Prostate gland (tissue), 2 donors: ENCODE measurements around the gene IDH3G. TPM values are rescaled to one million over a fixed set of nuclear protein-coding genes. Genes with fewer than 3 reads are reported as not detected.

ENCODE experiments used
- DNase-seq: peaks from one replicate; pipeline ENCODE4 v3.0.0-alpha.2; 2019; ENCODE audit warnings: low spot score
- H3K27ac ChIP-seq, 2 donors: fragments of 200-600 bp; sonication (generic); 2 replicates each; pipeline ENCODE4 v1.5.1; 2017 to 2019
- H3K27me3 ChIP-seq: fragments of 200-600 bp; sonication (generic); replicated peaks from 2 replicates; pipeline ENCODE4 v1.5.1; 2019; ENCODE audit not compliant: insufficient read depth
- H3K36me3 ChIP-seq, 2 donors: fragments of 200-600 bp; sonication (generic); 1 replicate in 1 of 2; 2 replicates in 1 of 2; pipeline versions ENCODE4 v1.5.1 to v1.8.1; 2017 to 2019
- H3K4me1 ChIP-seq: fragments of 200-600 bp; sonication (generic); replicated peaks from 2 replicates; pipeline ENCODE4 v1.5.1; 2019
- H3K4me3 ChIP-seq, 2 donors: fragments of 200-600 bp; sonication (generic); 2 replicates each; pipeline ENCODE4 v1.5.1; 2017 to 2019
- H3K9me3 ChIP-seq: fragments of 200-600 bp; sonication (generic); 2 replicates; pipeline ENCODE4 v1.5.1; 2017
- CTCF ChIP-seq, 4 experiments: fragments of 200-600 bp in 2 of 4; fragments of 450-650 bp in 2 of 4; sonication (generic) in 2 of 4; IDR thresholded peaks; 1 replicate in 3 of 4; 2 replicates in 1 of 4; pipeline ENCODE4 v1.5.1; 2016 to 2019; ENCODE audit warnings: antibody characterized with exemption in 4 of 4, mild to moderate bottlenecking in 2 of 4, moderate library complexity in 2 of 4
- POLR2A ChIP-seq: fragments of 450-650 bp; IDR thresholded peaks from one replicate; pipeline ENCODE4 v1.6.1; 2016; ENCODE audit warnings: antibody characterized with exemption, mild to moderate bottlenecking
- POLR2AphosphoS5 ChIP-seq: sonication (generic); formaldehyde crosslinking; IDR thresholded peaks from one replicate; pipeline ENCODE4 v1.6.1; 2017; ENCODE audit warnings: antibody characterized with exemption
- WGBS: methylation state at CpG from one replicate; pipeline ENCODE4 v1.1.5; 2018; 5-methylcytosine and 5-hydroxymethylcytosine counted together
- intact Hi-C: fragments of 100-400 bp; cut with DNase I; formaldehyde crosslinking; loops from one replicate; pipeline ENCODE4 v1.14.2; 2022
- total RNA-seq, 2 donors: library from RNA; depleted of rRNA; stranded (reverse); fragments of >200 nt; gene quantifications; one replicate each; pipeline ENCODE4 v1.1.0, GENCODE V29; 2016

IDH3G gene
- total RNA-seq, 2 donors from 2014 or later: 106 to 122 TPM

GRCh38 chrX:153783378-153784013 lies 10.7 kb downstream of the IDH3G start:
- 72% methylated on average over 14 of the region's 24 CpGs for WGBS
- no peak for TF ChIP-seq CTCF (IDR thresholded peaks at IDR 0.05)
- H3K9me3 ChIP-seq: no peaks in the 10 kb centered on the region
- no peaks in the 10 kb centered on the region for H3K4me1 ChIP-seq
- intact Hi-C loops: no loop called here
- no peak overlapping the region for H3K4me3 ChIP-seq
- no peak for DNase-seq
- H3K27ac ChIP-seq: no peak overlapping the region
- H3K36me3 ChIP-seq: no peaks in the 10 kb centered on the region
- no peaks in the 10 kb centered on the region for H3K27me3 ChIP-seq

GRCh38 chrX:153782871-153783270 lies 11.3 kb downstream of the IDH3G start:
- no peaks in the 10 kb centered on the region for H3K27me3 ChIP-seq
- intact Hi-C loops: no loop called here
- H3K4me3 ChIP-seq: no peak overlapping the region
- no peak for DNase-seq
- no peaks in the 10 kb centered on the region for H3K4me1 ChIP-seq
- no peaks in the 10 kb centered on the region for H3K9me3 ChIP-seq
- no peaks in the 10 kb centered on the region for H3K36me3 ChIP-seq
- H3K27ac ChIP-seq: no peak overlapping the region
- no CpG with 5 or more reads among the region's 14 CpGs for WGBS
- no peak for TF ChIP-seq POLR2AphosphoS5
- TF ChIP-seq POLR2A: no peak
- TF ChIP-seq CTCF (IDR thresholded peaks at IDR 0.05): no peak

- H3K27me3 ChIP-seq: no peaks in the 10 kb centered on the region
- no peak for TF ChIP-seq POLR2AphosphoS5
- peak in 1 of 4 experiments; percentile 30 for TF ChIP-seq CTCF (IDR thresholded peaks at IDR 0.05)
- no peaks in the 10 kb centered on the region for H3K36me3 ChIP-seq
- H3K4me3 ChIP-seq: no peak overlapping the region
- DNase-seq: no peak
- intact Hi-C loops: no loop called here
- H3K9me3 ChIP-seq: no peaks in the 10 kb centered on the region
- H3K4me1 ChIP-seq: no peaks in the 10 kb centered on the region
- no peak overlapping the region for H3K27ac ChIP-seq
- no CpG with 5 or more reads among the region's 11 CpGs for WGBS
Measured at GRCh38 chrX:153782313-153782712, 11.9 kb downstream of the IDH3G start.

- Histone ChIP-seq H3K36me3 (no peaks in the 10 kb centered on the region), H3K27me3 (no peaks in the 10 kb centered on the region), H3K4me3 (no peak overlapping the region), H3K27ac (peak overlapping the region in 1 of 2 donors; percentile 51), H3K4me1 (no peaks in the 10 kb centered on the region), H3K9me3 (no peaks in the 10 kb centered on the region)
- 22% methylated on average over 6 of the region's 24 CpGs for WGBS
- no peak for DNase-seq
- intact Hi-C loops: no loop called here
- TF ChIP-seq POLR2AphosphoS5 (no peak), POLR2A (no peak), CTCF (IDR thresholded peaks at IDR 0.05) (no peak)
Measured at GRCh38 chrX:153781428-153782047, 12.6 kb downstream of the IDH3G start.
